ENCODE results near the gene NUDT9. TPM values are rescaled to one million over a fixed set of nuclear protein-coding genes. Genes with fewer than 3 reads are reported as not detected.
"Not testable (repeated sequence)": the region's sequence is repeated elsewhere in the genome, so short reads cannot be mapped to it uniquely, and the experiment has no call there.

Gene NUDT9
- total and polyA plus RNA-seq, 3 donors from 2014 or later = 28.4 to 45.0 (median 38.0) TPM

DNA sequence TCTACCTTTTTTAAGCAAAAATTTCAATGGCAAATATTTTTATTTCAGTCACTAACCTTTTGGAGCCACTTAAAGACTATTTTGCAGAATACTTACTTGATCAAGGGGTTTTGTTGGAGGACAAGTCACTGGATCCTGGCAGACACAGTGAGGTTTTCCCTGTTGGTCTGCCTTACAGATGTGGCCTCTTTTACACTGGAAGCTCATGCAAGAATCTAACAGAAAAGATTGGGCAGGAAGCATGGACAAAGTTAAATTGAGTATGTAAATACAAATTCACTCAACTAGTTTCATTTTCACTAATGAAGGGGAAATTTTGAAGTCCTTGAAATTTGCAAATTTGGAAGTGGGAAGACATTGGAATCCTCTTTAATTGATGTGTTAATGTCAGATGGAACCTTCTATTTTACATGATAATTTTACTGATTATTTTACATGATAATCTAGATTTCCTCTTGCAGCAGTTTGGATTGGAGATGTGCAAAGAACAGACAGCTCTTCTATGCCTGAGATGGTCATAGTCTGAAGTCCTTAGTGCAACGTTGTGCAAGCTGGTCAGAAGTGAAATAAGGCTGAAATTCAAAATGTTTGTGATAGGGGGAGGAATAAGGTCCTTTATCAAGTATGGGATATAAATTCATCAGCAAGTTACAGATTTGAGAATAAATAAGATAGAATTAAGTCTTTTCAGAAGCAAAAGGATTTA, 68.4 kb downstream of the NUDT9 start:
- 65 to 74% methylated on average over 1 of the region's 1 CpG for WGBS, 2 donors
- Histone ChIP-seq H3K36me3 (ENCODE audit: low read depth, missing control alignments) (no peaks in the 10 kb centered on the region), H3K4me3 (no peak overlapping the region), H3K4me1 (no peaks in the 10 kb centered on the region), H3K9me3 (no peaks in the 10 kb centered on the region), H3K27ac (no peak overlapping the region), H3K27me3 (no peaks in the 10 kb centered on the region)
- intact Hi-C loops (cut with DNase I; ENCODE audit: low total_unique reads) = no loop called here
- no peak for DNase-seq
- TF ChIP-seq, protein P1, sequence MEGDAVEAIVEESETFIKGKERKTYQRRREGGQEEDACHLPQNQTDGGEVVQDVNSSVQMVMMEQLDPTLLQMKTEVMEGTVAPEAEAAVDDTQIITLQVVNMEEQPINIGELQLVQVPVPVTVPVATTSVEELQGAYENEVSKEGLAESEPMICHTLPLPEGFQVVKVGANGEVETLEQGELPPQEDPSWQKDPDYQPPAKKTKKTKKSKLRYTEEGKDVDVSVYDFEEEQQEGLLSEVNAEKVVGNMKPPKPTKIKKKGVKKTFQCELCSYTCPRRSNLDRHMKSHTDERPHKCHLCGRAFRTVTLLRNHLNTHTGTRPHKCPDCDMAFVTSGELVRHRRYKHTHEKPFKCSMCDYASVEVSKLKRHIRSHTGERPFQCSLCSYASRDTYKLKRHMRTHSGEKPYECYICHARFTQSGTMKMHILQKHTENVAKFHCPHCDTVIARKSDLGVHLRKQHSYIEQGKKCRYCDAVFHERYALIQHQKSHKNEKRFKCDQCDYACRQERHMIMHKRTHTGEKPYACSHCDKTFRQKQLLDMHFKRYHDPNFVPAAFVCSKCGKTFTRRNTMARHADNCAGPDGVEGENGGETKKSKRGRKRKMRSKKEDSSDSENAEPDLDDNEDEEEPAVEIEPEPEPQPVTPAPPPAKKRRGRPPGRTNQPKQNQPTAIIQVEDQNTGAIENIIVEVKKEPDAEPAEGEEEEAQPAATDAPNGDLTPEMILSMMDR (IDR thresholded peaks at IDR 0.05) = no peak
- no peak for TF ChIP-seq POLR2A (IDR thresholded peaks at IDR 0.05)

DNA sequence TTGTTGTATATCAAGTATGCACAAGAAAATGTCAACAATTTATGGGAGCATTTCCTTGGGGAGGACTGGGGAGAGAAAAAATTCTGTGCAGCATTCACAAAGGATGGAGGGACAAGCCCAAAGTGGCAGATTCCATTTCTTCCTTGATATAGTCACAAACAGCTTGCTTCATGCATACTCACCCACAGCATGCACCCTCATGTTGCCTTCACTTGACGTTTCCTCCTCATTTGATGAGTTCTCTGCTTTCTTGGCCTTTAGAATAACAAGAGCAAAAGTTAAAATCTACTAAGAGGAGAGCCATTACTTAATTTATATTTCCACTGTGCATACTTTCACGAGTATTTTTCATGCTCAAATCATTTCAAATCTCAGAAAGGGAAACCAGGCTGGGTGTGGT, 69.1 kb downstream of the NUDT9 start:
- Histone ChIP-seq H3K4me3 (no peak overlapping the region), H3K9me3 (no peaks in the 10 kb centered on the region), H3K27ac (no peak overlapping the region), H3K4me1 (no peaks in the 10 kb centered on the region), H3K36me3 (ENCODE audit: low read depth, missing control alignments) (no peaks in the 10 kb centered on the region), H3K27me3 (no peaks in the 10 kb centered on the region)
- intact Hi-C loops (cut with DNase I; ENCODE audit: low total_unique reads) = no loop called here
- no peak for DNase-seq
- TF ChIP-seq, protein P1 (IDR thresholded peaks at IDR 0.05) = no peak
- no peak for TF ChIP-seq POLR2A (IDR thresholded peaks at IDR 0.05)
- 95 to 96% methylated on average over 2 of the region's 2 CpGs for WGBS, 2 donors

DNA sequence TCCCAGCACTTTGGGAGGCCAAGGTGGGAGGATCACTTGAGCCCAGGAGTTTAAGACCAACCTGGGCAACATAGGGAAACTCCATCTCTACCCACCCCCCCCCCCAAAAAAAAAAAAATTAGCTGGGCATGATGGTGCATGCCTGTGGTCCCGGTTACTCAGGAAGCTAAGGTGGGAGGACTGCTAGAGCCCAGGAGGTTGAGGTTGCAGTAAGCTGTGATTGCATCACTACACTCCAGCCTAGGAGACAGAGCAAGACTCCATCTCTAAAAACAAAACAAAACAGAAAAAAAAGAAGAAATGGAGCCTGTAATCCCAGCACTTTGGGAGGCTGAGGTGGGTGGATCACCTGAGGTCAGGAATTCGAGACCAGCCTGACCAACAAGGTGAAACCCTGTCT, 69.5 kb downstream of the NUDT9 start:
- H3K4me3 ChIP-seq; DNase-seq; H3K27me3 ChIP-seq; intact Hi-C loops (cut with DNase I; ENCODE audit: low total_unique reads); H3K4me1 ChIP-seq; H3K27ac ChIP-seq; H3K9me3 ChIP-seq; H3K36me3 ChIP-seq (ENCODE audit: low read depth, missing control alignments): not testable (repeated sequence)
- 77 to 96% methylated on average over 2 of the region's 2 CpGs for WGBS, 2 donors

DNA sequence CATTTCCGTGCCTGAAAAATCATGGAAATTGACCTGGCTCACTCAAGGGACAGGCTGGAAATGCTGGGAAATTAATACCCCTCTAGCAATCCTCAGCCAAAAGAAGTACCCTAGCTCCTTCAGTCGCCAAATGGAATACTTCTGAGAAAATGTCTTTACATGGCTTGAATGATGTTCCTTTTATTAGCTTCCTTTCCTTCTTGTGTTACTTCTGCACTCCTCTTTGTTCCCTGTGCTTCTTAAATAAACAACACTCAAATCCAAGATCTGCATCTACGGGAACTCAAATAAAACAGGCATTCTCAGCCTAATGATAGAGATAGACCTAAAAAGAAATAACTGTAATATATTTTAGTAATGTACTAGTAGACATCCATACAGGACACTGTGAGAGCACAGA, 70.7 kb downstream of the NUDT9 start:
- no peaks in the 10 kb centered on the region for H3K4me1 ChIP-seq
- H3K36me3 ChIP-seq (ENCODE audit: low read depth, missing control alignments) = no peaks in the 10 kb centered on the region
- no peaks in the 10 kb centered on the region for H3K9me3 ChIP-seq
- DNase-seq = no peak
- intact Hi-C loops (cut with DNase I; ENCODE audit: low total_unique reads) = no loop called here
- H3K27ac ChIP-seq = no peak overlapping the region
- H3K27me3 ChIP-seq = no peaks in the 10 kb centered on the region
- 74 to 82% methylated on average over 3 of the region's 3 CpGs for WGBS, 2 donors
- H3K4me3 ChIP-seq = no peak overlapping the region
- TF ChIP-seq, protein P1 (IDR thresholded peaks at IDR 0.05) = no peak
- no peak for TF ChIP-seq POLR2A (IDR thresholded peaks at IDR 0.05)

DNA sequence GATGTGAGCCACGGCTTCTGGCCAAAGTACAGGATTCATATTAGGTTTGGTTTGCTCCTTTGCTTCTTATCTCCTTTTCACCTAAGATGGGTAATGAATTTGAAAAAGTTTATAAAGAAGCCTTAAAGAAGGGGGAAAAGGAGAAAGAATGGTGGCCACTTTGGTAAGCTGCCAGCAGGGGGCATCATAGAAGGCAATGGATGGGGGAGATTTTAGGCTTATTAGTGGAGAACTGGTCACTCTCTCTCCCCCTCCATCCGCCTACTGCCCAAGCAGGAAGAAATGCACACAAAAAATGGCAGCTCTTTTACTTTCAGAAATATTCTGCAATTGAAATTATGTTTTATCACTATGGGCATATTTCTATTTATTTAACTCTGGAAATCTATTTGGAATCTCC, 74.8 kb downstream of the NUDT9 start:
- no peaks in the 10 kb centered on the region for H3K9me3 ChIP-seq
- DNase-seq = peak; percentile 17
- no peaks in the 10 kb centered on the region for H3K4me1 ChIP-seq
- 90 to 97% methylated on average over 2 of the region's 2 CpGs for WGBS, 2 donors
- no peaks in the 10 kb centered on the region for H3K36me3 ChIP-seq (ENCODE audit: low read depth, missing control alignments)
- TF ChIP-seq, protein P1 (IDR thresholded peaks at IDR 0.05) = peak in 1 of 3 experiments; percentile 41
- TF ChIP-seq POLR2A (IDR thresholded peaks at IDR 0.05) = no peak
- H3K27me3 ChIP-seq = no peaks in the 10 kb centered on the region
- H3K4me3 ChIP-seq = no peak overlapping the region
- H3K27ac ChIP-seq = no peak overlapping the region
- intact Hi-C loops (cut with DNase I; ENCODE audit: low total_unique reads) = no loop called here

Data from testis (tissue), 3 donors.